Thyroid gland (tissue), 4 donors: ENCODE data around the gene PIGV.

Experiments
- CTCF ChIP-seq, 6 experiments: fragments of 200-600 bp in 3 of 6; fragments of 450-650 bp in 3 of 6; sonication (generic) in 3 of 6; IDR thresholded peaks; one replicate each; pipeline ENCODE4 v1.5.1; 2016 to 2019; ENCODE audit warnings: antibody characterized with exemption in 6 of 6, mild to moderate bottlenecking in 2 of 6, inconsistent platforms in 1 of 6, moderate library complexity in 1 of 6
- POLR2A ChIP-seq, 2 donors: fragments of 450-650 bp; IDR thresholded peaks; one replicate each; pipeline ENCODE4 v1.6.1; 2017; ENCODE audit warnings: antibody characterized with exemption in 2 of 2, mild to moderate bottlenecking in 2 of 2, moderate library complexity in 1 of 2

- no peak for TF ChIP-seq POLR2A (IDR thresholded peaks at IDR 0.05)
- no peak for TF ChIP-seq CTCF (IDR thresholded peaks at IDR 0.05)
These were observed 51.0 kb downstream of the PIGV start for GRCh38 chr1:26838474-26839338.
